Stomach (tissue), 9 donors: ENCODE data around the gene DYNLL1. TPM values are rescaled to one million over a fixed set of nuclear protein-coding genes. Genes with fewer than 3 reads are reported as not detected.
A peak's percentile ranks its signal among the peaks of the same experiment; 100 is the strongest.
"Not testable (repeated sequence)": the region's sequence is repeated elsewhere in the genome, so short reads cannot be mapped to it uniquely, and the experiment has no call there.

Experiments used
- DNase-seq, 2 donors: peaks; one replicate each; pipeline versions ENCODE4 v3.0.0 to v3.0.0-alpha.2; 2013 to 2019
- H3K27ac ChIP-seq, 5 donors: fragments of 200-600 bp in 4 of 5; sonication (generic) in 4 of 5; one replicate each; pipeline ENCODE4 v1.5.1; 2013 to 2019; ENCODE audit warnings: mild to moderate bottlenecking in 1 of 5, moderate library complexity in 1 of 5
- H3K27me3 ChIP-seq, 3 donors: fragments of 200-600 bp; sonication (generic); one replicate each; pipeline ENCODE4 v1.5.1; 2017 to 2019; ENCODE audit warnings: mixed run types in 1 of 3
- H3K36me3 ChIP-seq, 4 donors: fragments of 200-600 bp; sonication (generic); 1 replicate in 3 of 4; 2 replicates in 1 of 4; pipeline ENCODE4 v1.5.1; 2016 to 2019
- H3K4me1 ChIP-seq, 4 donors: fragments of 200-600 bp; sonication (generic); one replicate each; pipeline ENCODE4 v1.5.1; 2016 to 2019
- H3K4me3 ChIP-seq, 4 donors: fragments of 200-600 bp; sonication (generic) in 3 of 4; one replicate each; pipeline ENCODE4 v1.5.1; 2016 to 2019; ENCODE audit warnings: mild to moderate bottlenecking in 1 of 4
- H3K9me3 ChIP-seq, 4 donors: fragments of 200-600 bp; sonication (generic); one replicate each; pipeline ENCODE4 v1.5.1; 2016 to 2019
- EP300 ChIP-seq: sonication (generic); formaldehyde crosslinking; IDR thresholded peaks from one replicate; pipeline ENCODE4 v1.6.1; 2017; ENCODE audit warnings: antibody characterized with exemption
- POLR2A ChIP-seq, 4 donors: fragments of 450-650 bp; IDR thresholded peaks; one replicate each; pipeline ENCODE4 v1.6.1; 2016; ENCODE audit warnings: antibody characterized with exemption in 4 of 4, control low read depth in 2 of 4, mild to moderate bottlenecking in 1 of 4, moderate library complexity in 1 of 4
- POLR2AphosphoS5 ChIP-seq, 3 donors: sonication (generic); formaldehyde crosslinking; IDR thresholded peaks; one replicate each; pipeline ENCODE4 v1.6.1; 2016; ENCODE audit warnings: antibody characterized with exemption in 3 of 3
- WGBS, 5 donors: extraction: QIAGEN DNeasy Blood & Tissue Kit in 3 of 5; methylation state at CpG; one replicate each; pipeline versions ENCODE4 v1.1.5 to v1.1.7; 2013 to 2018; 5-methylcytosine and 5-hydroxymethylcytosine counted together
- intact Hi-C: fragments of 100-400 bp; cut with DNase I; formaldehyde crosslinking; loops from one replicate; pipeline ENCODE4 v1.15.1; 2023; ENCODE audit warnings: low total_unique reads
- polyA plus RNA-seq, 3 donors: library from polyadenylated mRNA; stranded (reverse); fragments of 200-250 nt; gene quantifications; one replicate each; pipeline ENCODE4 v1.2.3, GENCODE V29; 2013
- total RNA-seq, 5 donors: library from RNA; depleted of rRNA; stranded (reverse); fragments of >200 nt; gene quantifications; one replicate each; pipeline versions ENCODE4 v1.1.0 to v1.2.3, GENCODE V29; 2014 to 2016
- TF ChIP-seq, protein P1 (sequence below), 7 experiments: fragments of 450-650 bp in 4 of 7; fragments of 200-600 bp in 3 of 7; sonication (generic) in 3 of 7; IDR thresholded peaks; one replicate each; pipeline ENCODE4 v1.5.1; 2016 to 2019; ENCODE audit warnings: antibody characterized with exemption in 7 of 7, control low read depth in 2 of 7, mild to moderate bottlenecking in 1 of 7
- donor health status: healthy with polysubstance abuse.
- donor health status: Bipolar disorder and iron deficiency.
- donor health status: healthy.

The DYNLL1 gene
- total and polyA plus RNA-seq, 8 donors: 27.2 to 580 (median 174) TPM

DNA sequence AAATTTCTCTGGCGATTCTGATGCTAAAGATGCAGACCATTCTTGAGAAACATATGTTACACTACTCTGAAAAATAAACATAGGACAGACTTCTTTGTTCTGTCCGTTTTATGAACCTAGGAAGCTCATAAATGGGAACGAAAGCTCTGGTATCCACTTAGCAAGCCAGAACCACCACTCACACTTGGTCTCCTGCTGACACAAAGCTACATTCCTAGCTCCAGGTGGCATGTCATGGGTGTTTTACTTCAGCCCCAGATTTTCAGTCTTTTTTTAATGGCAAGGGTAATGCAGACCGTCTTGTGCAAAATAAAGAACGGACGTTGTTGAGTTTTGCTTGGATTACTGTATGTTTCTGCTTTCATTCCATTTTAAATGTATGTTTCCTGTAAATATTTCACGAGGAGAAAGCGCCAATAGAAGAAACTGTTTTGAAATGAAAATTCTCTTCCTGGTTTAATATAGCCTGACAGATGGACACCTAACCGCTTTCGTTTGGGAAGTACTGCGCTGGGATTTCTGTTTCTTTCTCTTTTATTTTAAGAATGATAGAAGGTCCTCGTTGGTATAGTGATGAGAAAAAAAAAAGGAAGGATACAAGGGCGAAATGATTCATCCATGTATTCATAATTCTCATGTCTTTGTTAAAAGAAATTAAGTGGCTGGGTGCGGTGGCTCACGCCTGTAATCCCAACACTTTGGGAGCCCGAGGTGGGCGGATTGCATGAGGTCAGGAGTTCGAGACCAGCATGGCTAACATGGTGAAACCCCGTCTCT is 33.9 kb downstream of the DYNLL1 start:
- DNase-seq: peak; percentile 36 to 78
- Histone ChIP-seq H3K9me3 (no peaks in the 10 kb centered on the region), H3K27me3 (no peaks in the 10 kb centered on the region), H3K27ac (peak overlapping the region; percentile 91 to 98 (median 94)), H3K4me1 (peaks cover 4 to 52% (median 24%) of the 10 kb centered on the region in 4 donors), H3K4me3 (peak overlapping the region; percentile 61 to 90 (median 70)), H3K36me3 (peaks cover 0 to 10% (median 4%) of the 10 kb centered on the region in 4 donors)
- TF ChIP-seq, protein P1, sequence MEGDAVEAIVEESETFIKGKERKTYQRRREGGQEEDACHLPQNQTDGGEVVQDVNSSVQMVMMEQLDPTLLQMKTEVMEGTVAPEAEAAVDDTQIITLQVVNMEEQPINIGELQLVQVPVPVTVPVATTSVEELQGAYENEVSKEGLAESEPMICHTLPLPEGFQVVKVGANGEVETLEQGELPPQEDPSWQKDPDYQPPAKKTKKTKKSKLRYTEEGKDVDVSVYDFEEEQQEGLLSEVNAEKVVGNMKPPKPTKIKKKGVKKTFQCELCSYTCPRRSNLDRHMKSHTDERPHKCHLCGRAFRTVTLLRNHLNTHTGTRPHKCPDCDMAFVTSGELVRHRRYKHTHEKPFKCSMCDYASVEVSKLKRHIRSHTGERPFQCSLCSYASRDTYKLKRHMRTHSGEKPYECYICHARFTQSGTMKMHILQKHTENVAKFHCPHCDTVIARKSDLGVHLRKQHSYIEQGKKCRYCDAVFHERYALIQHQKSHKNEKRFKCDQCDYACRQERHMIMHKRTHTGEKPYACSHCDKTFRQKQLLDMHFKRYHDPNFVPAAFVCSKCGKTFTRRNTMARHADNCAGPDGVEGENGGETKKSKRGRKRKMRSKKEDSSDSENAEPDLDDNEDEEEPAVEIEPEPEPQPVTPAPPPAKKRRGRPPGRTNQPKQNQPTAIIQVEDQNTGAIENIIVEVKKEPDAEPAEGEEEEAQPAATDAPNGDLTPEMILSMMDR (IDR thresholded peaks at IDR 0.05): no peak
- TF ChIP-seq POLR2AphosphoS5 (IDR thresholded peaks at IDR 0.05): peak in 2 of 3 donors; percentile 6 to 17
- 22 to 26% (median 23%) methylated on average over 19 of the region's 19 CpGs for WGBS, 5 donors
- intact Hi-C loops: no loop called here

DNA sequence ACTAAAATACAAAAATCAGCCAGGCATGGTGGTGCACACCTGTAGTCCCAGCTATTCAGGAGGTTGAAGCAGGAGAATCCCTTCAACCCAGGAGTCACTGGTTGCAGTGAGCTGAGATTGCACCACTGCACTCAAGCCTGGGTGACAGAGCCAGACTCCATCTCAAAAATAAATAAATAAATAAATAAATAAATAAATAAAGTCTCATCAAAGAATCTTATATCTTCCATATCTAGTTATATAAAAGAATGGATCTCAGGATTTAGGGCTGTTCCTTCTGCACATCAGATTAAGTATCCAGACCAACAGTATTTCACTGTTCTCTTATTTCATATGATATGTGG is 34.5 kb downstream of the DYNLL1 start:
- H3K9me3 ChIP-seq, DNase-seq, H3K27me3 ChIP-seq, intact Hi-C loops, H3K36me3 ChIP-seq: not testable (repeated sequence)
- Histone ChIP-seq H3K4me3 (peak overlapping the region in 3 of 4 donors; percentile 61 to 90 (median 61)), H3K4me1 (peaks cover 4 to 52% (median 26%) of the 10 kb centered on the region in 4 donors), H3K27ac (peak overlapping the region; percentile 75 to 98 (median 94))

DNA sequence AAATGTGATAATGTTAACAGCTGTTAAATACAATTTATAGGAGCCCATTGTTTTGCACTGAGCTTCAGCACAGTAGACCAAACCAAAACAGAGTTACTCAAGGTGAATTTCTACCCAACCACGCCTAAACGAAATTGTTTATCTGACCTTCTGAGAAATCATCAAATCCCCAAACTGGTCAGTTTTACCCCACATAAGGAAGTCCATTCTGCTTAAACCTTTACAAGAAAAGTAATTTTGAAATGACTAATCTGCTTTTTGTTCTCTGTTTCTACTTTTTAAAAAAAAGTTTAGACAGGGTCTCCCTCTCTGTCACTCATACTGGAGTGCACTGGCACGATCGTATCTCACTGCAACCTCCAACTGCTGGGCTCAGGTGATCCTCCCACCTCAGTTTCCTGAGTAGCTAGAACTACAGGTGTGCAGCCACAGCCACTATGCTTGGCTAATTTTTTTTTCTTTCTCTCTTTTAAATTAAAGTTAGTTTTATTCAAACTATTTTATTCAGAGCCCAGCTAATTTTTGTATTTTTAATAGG is 36.9 kb downstream of the DYNLL1 start:
- no peaks in the 10 kb centered on the region for H3K9me3 ChIP-seq
- TF ChIP-seq, protein P1 (IDR thresholded peaks at IDR 0.05): no peak
- TF ChIP-seq POLR2AphosphoS5 (IDR thresholded peaks at IDR 0.05) (no peak), EP300 (no peak), POLR2A (IDR thresholded peaks at IDR 0.05) (no peak)
- H3K4me1 ChIP-seq: peaks cover 25 to 53% (median 40%) of the 10 kb centered on the region in 4 donors
- no peaks in the 10 kb centered on the region for H3K27me3 ChIP-seq
- no peak overlapping the region for H3K27ac ChIP-seq
- intact Hi-C loops: no loop called here
- H3K4me3 ChIP-seq: no peak overlapping the region
- WGBS, 5 donors: 68 to 75% (median 73%) methylated on average over 4 of the region's 4 CpGs
- DNase-seq: no peak
- H3K36me3 ChIP-seq: peaks cover 0 to 8% (median 0%) of the 10 kb centered on the region in 4 donors

DNA sequence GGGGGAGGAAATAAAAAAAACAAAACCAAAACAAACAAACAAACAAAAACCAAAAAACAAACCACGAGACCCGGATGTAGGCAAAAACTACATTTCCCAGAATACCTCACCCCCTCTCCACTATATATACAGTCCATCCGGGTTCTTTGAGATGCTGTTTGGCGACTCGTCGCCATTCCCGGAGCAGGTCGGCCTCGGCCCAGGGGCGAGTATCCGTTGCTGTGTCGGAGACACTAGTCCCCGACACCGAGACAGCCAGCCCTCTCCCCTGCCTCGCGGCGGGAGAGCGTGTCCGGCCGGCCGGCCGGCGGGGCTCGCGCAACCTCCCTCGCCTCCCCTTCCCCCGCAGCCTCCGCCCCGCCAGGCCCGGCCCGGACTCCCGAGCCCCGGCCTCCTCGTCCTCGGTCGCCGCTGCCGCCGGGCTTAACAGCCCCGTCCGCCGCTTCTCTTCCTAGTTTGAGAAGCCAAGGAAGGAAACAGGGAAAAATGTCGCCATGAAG is 38.3 kb downstream of the DYNLL1 start, which contains the start of gene RNF10:
TSS of gene RNF10 (plus strand) at position 154 of the 500 bp plus-strand sequence. CDS start 456 bp downstream, outside the sequence.
- 0 to 1% (median 0%) methylated on average over 30 to 43 of the region's 43 CpGs for WGBS, 5 donors
- Histone ChIP-seq H3K27ac (peak within 1 kb of the TSS; percentile 95 to 98 (median 97)), H3K36me3 (peaks cover 0 to 8% (median 0%) of the 10 kb centered on the region in 4 donors), H3K4me3 (peak within 1 kb of the TSS; percentile 80 to 99 (median 88)), H3K9me3 (no peaks in the 10 kb centered on the region), H3K4me1 (peaks cover 36 to 60% (median 46%) of the 10 kb centered on the region in 4 donors), H3K27me3 (no peaks in the 10 kb centered on the region)
- TF ChIP-seq POLR2A (IDR thresholded peaks at IDR 0.05): peak in 2 of 4 donors; percentile 87 to 96
- TF ChIP-seq EP300: no peak
- TF ChIP-seq, protein P1 (IDR thresholded peaks at IDR 0.05): no peak
- TF ChIP-seq POLR2AphosphoS5 (IDR thresholded peaks at IDR 0.05): peak; percentile 98 to 100 (median 99)
- peak; percentile 77 to 94 for DNase-seq
- intact Hi-C loops: no loop called here
